Chondrocyte (in vitro differentiated cells): ENCODE results near the gene DGKD. TPM values are rescaled to one million over a fixed set of nuclear protein-coding genes. Genes with fewer than 3 reads are reported as not detected.

ENCODE experiments used
- DNase-seq: peaks from one replicate; pipeline ENCODE4 v3.0.0; 2021; ENCODE audit warnings: mixed read lengths, low spot score
- H3K27ac Mint-ChIP-seq: one replicate; pipeline ENCODE4 v1.8.0; 2021; ENCODE audit warnings: mild to moderate bottlenecking, moderate library complexity, mixed read lengths; ENCODE audit not compliant: unreplicated experiment
- H3K27me3 Mint-ChIP-seq: 2 replicates; pipeline ENCODE4 v1.8.0; 2021; ENCODE audit warnings: low read depth, mixed read lengths
- H3K36me3 Mint-ChIP-seq: 2 replicates; pipeline ENCODE4 v1.8.0; 2021; ENCODE audit warnings: low read depth, mixed read lengths
- H3K4me1 Mint-ChIP-seq: 2 replicates; pipeline ENCODE4 v1.8.0; 2021; ENCODE audit warnings: low read depth, mild to moderate bottlenecking, mixed read lengths
- H3K4me3 Mint-ChIP-seq: one replicate; pipeline ENCODE4 v1.8.0; 2021; ENCODE audit warnings: mild to moderate bottlenecking, moderate library complexity, mixed read lengths; ENCODE audit not compliant: unreplicated experiment
- H3K9me3 Mint-ChIP-seq: 2 replicates; pipeline ENCODE4 v1.8.0; 2021; ENCODE audit warnings: low read depth, mixed read lengths
- total RNA-seq: library from RNA; stranded (reverse); gene quantifications from 3 replicates; pipeline ENCODE4 v1.2.1, GENCODE V29; 2021
- TF ChIP-seq, protein P1 (sequence below): fragments of 200-600 bp; sonication (generic); IDR thresholded peaks from 2 replicates; pipeline ENCODE4 v1.5.0; 2021; ENCODE audit warnings: antibody characterized with exemption, mild to moderate bottlenecking, moderate library complexity

The DGKD gene
- total RNA-seq, 1 donor from 2014 or later = 66.3 TPM

DNA sequence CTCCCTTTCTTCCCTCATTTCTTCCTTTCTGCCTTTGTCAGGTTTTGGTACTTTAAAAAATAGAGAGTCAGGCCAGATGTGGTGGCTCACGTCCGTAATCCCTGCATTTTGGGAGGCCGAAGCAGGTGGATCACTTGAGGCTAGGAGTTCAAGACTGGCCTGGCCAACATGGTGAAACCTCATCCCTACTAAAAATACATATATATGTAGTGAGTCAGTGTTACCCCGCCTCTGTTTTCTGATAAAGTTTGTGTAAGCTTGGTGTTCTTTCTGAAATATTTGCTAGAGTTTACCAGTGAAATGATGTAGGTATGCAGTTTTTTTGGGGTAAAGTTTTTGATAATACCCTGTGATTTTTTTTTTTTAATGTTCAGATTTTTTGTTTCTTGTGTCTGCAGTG lies 58.8 kb downstream of the DGKD start:
- TF ChIP-seq, protein P1, sequence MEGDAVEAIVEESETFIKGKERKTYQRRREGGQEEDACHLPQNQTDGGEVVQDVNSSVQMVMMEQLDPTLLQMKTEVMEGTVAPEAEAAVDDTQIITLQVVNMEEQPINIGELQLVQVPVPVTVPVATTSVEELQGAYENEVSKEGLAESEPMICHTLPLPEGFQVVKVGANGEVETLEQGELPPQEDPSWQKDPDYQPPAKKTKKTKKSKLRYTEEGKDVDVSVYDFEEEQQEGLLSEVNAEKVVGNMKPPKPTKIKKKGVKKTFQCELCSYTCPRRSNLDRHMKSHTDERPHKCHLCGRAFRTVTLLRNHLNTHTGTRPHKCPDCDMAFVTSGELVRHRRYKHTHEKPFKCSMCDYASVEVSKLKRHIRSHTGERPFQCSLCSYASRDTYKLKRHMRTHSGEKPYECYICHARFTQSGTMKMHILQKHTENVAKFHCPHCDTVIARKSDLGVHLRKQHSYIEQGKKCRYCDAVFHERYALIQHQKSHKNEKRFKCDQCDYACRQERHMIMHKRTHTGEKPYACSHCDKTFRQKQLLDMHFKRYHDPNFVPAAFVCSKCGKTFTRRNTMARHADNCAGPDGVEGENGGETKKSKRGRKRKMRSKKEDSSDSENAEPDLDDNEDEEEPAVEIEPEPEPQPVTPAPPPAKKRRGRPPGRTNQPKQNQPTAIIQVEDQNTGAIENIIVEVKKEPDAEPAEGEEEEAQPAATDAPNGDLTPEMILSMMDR = no peak
- H3K27me3 Mint-ChIP-seq = no peaks in the 10 kb centered on the region
- no peak overlapping the region for H3K4me3 Mint-ChIP-seq
- peak overlapping the region; percentile 97 for H3K27ac Mint-ChIP-seq
- peaks cover 83% of the 10 kb centered on the region for H3K4me1 Mint-ChIP-seq
- H3K9me3 Mint-ChIP-seq = peaks cover 23% of the 10 kb centered on the region
- no peak for DNase-seq
- H3K36me3 Mint-ChIP-seq = peaks cover 8% of the 10 kb centered on the region

DNA sequence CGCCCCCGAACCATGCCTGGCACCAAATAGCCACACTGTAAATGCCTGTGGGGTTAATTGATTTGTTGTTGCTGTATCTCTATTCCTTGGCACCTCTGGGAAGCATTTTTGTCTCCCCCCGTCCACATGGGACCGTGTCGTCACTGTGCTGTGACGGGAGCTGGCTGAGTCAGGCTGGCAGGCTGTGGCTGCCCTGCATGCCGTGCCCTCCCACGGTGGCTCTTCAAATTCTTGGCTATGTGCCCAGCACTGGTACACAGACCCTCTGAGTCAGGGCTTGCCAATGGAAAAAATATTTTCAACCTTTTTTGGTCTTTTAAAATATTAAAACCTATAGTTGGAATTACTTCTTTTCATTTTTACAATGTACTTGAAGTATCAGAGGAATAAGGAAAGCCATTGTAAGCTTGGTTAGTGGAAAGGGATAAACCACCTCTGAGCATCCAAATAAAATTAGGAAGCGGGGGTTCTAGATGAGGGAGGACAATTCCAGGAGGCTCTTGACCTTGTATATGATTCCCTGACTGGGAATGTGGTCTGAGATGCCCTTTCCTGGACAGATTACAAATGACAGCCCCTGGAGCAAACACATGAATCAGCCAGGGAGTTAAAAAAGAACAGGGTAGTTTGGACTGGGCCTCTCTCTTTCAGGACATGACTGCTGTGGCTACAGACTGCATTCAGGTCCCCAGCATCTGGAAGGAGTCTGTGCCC lies 59.4 kb downstream of the DGKD start:
- peak overlapping the region; percentile 18 for H3K4me3 Mint-ChIP-seq
- H3K4me1 Mint-ChIP-seq = peaks cover 83% of the 10 kb centered on the region
- peak overlapping the region; percentile 97 for H3K27ac Mint-ChIP-seq
- no peaks in the 10 kb centered on the region for H3K27me3 Mint-ChIP-seq
- TF ChIP-seq, protein P1 = no peak
- no peak for DNase-seq
- H3K9me3 Mint-ChIP-seq = peaks cover 23% of the 10 kb centered on the region
- H3K36me3 Mint-ChIP-seq = peaks cover 8% of the 10 kb centered on the region

- Mint-ChIP-seq H3K27me3 (no peaks in the 10 kb centered on the region), H3K9me3 (peaks cover 23% of the 10 kb centered on the region), H3K27ac (peak overlapping the region; percentile 97), H3K4me1 (peaks cover 83% of the 10 kb centered on the region), H3K4me3 (peak overlapping the region; percentile 50), H3K36me3 (peaks cover 8% of the 10 kb centered on the region)
- DNase-seq = no peak
- TF ChIP-seq, protein P1 = peak; percentile 32
These were observed 60.0 kb downstream of the DGKD start for GRCh38 chr2:233414273-233414654.

GRCh38 chr2:233414777-233415570 lies 60.7 kb downstream of the DGKD start:
- H3K27ac Mint-ChIP-seq = peak overlapping the region; percentile 97
- H3K4me3 Mint-ChIP-seq = peak overlapping the region; percentile 50
- no peaks in the 10 kb centered on the region for H3K27me3 Mint-ChIP-seq
- H3K36me3 Mint-ChIP-seq = peaks cover 8% of the 10 kb centered on the region
- no peak for DNase-seq
- peaks cover 23% of the 10 kb centered on the region for H3K9me3 Mint-ChIP-seq
- TF ChIP-seq, protein P1 = no peak
- H3K4me1 Mint-ChIP-seq = peaks cover 83% of the 10 kb centered on the region

DNA sequence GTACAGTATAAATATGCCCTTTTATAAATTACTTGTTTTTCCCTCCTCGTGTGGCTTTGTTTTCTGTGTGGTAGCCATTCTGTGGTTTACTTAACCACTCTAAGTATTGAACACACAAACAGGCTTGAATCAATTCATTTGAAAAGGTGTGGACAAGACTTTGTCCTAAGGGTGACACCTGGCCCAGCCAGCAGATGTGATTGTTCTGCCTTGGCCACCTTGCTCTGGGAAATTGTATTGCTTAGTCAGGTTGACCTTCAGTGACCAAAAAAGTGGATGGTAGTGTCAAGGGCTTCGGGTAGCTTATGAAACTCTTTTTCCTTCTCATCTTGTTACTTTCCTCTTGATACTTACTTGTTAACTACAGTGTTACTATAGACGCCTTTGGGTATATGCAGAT lies 61.9 kb downstream of the DGKD start:
- TF ChIP-seq, protein P1 = no peak
- H3K27ac Mint-ChIP-seq = peak overlapping the region; percentile 97
- peaks cover 8% of the 10 kb centered on the region for H3K36me3 Mint-ChIP-seq

More for the DNA sequence above, 61.9 kb downstream of the DGKD start:
- H3K27me3 Mint-ChIP-seq = no peaks in the 10 kb centered on the region
- no peak for DNase-seq
- peaks cover 85% of the 10 kb centered on the region for H3K4me1 Mint-ChIP-seq
- no peak overlapping the region for H3K4me3 Mint-ChIP-seq
- peaks cover 17% of the 10 kb centered on the region for H3K9me3 Mint-ChIP-seq
